Retinal pigment epithelial cell (primary cell): Measurements from ENCODE around the gene RABGGTA.

Source experiments
- DNase-seq: peaks from one replicate; pipeline ENCODE4 v3.0.0-alpha.2; 2010; ENCODE audit warnings: low read depth
- H3K4me3 ChIP-seq: 2 replicates; pipeline ENCODE4 v1.5.1; 2011; ENCODE audit warnings: mild to moderate bottlenecking, low read length, control low read depth, moderate library complexity
- TF ChIP-seq, protein P1 (sequence below): conservative IDR thresholded peaks from 2 replicates; pipeline ENCODE4 v1.5.1; 2011; ENCODE audit warnings: low read depth, low read length, control low read depth, inconsistent platforms

The RABGGTA gene

DNA sequence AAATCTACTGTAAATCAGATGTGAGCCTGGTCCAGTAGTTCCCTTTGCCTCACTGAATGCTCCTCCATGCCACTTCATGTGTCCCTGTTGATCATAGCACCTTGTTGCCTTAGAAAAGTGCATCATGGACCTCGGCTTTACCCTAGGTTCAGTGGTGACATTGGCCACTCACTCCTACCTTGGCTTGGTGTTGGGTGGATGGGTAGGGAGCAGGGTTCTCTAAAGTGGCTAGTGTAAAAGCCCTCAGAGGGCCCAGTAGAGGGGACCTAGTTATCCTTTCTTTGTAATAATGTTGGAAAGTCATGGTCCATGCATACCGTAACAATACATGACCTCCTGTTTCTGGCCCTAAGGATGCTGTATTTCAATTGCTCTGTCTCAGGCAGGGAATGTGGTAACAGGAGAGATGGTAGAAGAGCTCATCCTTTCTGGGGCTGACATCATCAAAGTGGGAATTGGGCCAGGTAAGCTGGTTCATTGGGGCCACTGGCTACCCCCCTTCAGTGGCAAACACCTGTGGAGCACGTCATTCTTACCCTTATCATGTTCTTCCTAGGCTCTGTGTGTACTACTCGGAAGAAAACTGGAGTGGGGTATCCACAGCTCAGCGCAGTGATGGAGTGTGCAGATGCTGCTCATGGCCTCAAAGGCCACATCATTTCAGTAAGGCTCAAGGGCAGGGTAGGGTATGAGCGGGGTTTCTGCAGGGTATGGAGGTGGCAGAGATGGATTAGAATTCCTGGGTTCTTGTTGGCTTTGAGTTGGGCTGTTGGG is 34.5 kb downstream of the RABGGTA start:
- TF ChIP-seq, protein P1, sequence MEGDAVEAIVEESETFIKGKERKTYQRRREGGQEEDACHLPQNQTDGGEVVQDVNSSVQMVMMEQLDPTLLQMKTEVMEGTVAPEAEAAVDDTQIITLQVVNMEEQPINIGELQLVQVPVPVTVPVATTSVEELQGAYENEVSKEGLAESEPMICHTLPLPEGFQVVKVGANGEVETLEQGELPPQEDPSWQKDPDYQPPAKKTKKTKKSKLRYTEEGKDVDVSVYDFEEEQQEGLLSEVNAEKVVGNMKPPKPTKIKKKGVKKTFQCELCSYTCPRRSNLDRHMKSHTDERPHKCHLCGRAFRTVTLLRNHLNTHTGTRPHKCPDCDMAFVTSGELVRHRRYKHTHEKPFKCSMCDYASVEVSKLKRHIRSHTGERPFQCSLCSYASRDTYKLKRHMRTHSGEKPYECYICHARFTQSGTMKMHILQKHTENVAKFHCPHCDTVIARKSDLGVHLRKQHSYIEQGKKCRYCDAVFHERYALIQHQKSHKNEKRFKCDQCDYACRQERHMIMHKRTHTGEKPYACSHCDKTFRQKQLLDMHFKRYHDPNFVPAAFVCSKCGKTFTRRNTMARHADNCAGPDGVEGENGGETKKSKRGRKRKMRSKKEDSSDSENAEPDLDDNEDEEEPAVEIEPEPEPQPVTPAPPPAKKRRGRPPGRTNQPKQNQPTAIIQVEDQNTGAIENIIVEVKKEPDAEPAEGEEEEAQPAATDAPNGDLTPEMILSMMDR = no peak
- no peak for DNase-seq
- H3K4me3 ChIP-seq = no peak overlapping the region

GRCh38 chr14:24235804-24236688 is 35.4 kb downstream of the RABGGTA start:
- DNase-seq = no peak

GRCh38 chr14:24234095-24235005 is 37.0 kb downstream of the RABGGTA start:
- DNase-seq = no peak
- TF ChIP-seq, protein P1 = no peak
- H3K4me3 ChIP-seq = no peak overlapping the region

More at GRCh38 chr14:24235804-24236688, 35.4 kb downstream of the RABGGTA start:
- TF ChIP-seq, protein P1 = no peak
- H3K4me3 ChIP-seq = no peak overlapping the region

GRCh38 chr14:24233538-24233866 is 37.9 kb downstream of the RABGGTA start:
- peak overlapping the region; percentile 89 for H3K4me3 ChIP-seq
- DNase-seq = no peak
- TF ChIP-seq, protein P1 = no peak

- H3K4me3 ChIP-seq = peak within 1 kb of the TSS; percentile 89
- TF ChIP-seq, protein P1 = no peak
- no peak for DNase-seq
Observed at GRCh38 chr14:24232645-24233537, 38.5 kb downstream of the RABGGTA start, which contains the start of gene GMPR2. GMPR2 (plus strand) TSS chr14:24232929; CDS start chr14:24233254, 325 bp downstream.
